GM19372 (cell line): ENCODE results near the gene CCDC121.
A peak's percentile ranks its signal among the peaks of the same experiment; 100 is the strongest.
"Not testable (repeated sequence)": the region's sequence is repeated elsewhere in the genome, so short reads cannot be mapped to it uniquely, and the experiment has no call there.

Source experiments
- ATAC-seq: cut with Tn5 transposase; IDR thresholded peaks from one replicate; pipeline ENCODE4 v1.9.1; 2021; ENCODE audit warnings: mild to moderate bottlenecking, low read depth, moderate library complexity; ENCODE audit not compliant: unreplicated experiment

Gene CCDC121

GRCh38 chr2:27638037-27638637 lies 9.3 kb upstream of the CCDC121 start:
- no peak for ATAC-seq

DNA sequence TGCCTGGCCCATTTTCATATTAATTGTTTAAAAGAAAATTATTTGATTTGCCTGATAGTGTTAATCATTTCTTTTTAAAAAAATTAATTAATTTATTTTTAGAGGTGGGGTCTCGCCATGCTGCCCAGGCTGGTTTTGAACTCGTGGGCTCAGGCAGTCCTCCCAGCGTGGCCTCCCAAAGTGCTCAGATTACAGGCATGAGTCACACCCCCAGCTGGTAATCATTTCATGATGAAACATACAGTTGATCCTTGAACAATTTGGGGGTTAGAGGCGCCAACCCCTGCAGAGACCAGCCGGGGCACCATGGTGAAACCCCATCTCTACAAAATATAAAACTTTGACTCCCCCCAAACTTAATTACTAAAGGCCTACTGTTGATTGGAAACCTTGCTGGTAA lies 8.0 kb upstream of the CCDC121 start:
- ATAC-seq, result no peak

- ATAC-seq, result no peak
These were observed 5.5 kb upstream of the CCDC121 start for GRCh38 chr2:27634291-27634690.

DNA sequence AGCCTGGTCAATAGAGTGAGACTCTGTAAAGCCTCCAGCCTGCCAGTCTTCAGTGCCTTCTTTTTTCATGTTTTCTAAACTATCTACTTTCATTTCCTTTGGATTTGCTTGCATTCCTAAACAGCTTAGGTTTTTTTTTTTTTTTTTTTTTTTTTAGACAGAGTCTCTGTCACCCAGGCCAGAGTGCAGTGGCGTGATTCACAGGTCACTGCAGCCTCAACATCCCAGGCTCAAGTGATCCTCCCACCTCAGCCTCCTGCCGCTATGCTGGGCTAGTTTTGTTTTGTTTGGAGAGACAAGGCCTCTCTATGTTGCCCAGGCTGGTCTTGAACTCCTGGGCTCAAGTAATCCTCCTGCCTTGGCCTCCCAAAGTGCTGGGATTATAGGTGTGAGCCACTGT lies 1.4 kb upstream of the CCDC121 start:
- not testable (repeated sequence) for ATAC-seq

- ATAC-seq, result peak; percentile 29
These were observed 647 bp downstream of the CCDC121 start for GRCh38 chr2:27627963-27628766.

- not testable (repeated sequence) for ATAC-seq
These were observed 1.9 kb downstream of the CCDC121 start for GRCh38 chr2:27626921-27627320.

GRCh38 chr2:27626323-27626722 lies 2.5 kb downstream of the CCDC121 start:
- ATAC-seq, result not testable (repeated sequence)

GRCh38 chr2:27624943-27625342 lies 3.9 kb downstream of the CCDC121 start:
- no peak for ATAC-seq

DNA sequence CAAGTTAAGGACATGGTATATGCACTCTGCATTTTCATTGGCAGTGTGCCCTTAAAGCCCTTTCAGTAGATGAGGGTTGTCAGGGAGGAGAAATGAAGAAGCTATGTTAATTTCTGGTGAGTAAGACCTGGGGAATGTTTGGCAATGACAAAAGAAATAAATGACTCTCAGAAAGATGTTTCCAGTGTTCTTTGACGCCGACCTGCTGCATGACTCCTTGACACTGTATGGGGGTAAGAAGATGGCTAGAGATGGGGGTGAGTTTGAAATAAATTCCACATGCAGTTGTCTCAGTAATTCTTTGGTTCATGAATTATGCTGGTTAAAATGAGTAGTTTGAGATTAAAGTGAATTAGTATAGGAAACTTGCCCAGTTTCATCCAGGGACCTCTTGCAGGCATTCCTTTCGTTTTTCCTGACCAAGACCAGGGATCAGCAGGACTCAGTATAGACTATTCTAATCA lies 5.9 kb downstream of the CCDC121 start:
- ATAC-seq, result no peak

GRCh38 chr2:27621524-27621923 lies 7.3 kb downstream of the CCDC121 start:
- no peak for ATAC-seq

- no peak for ATAC-seq
These were observed 13.5 kb downstream of the CCDC121 start for GRCh38 chr2:27615316-27615715.

DNA sequence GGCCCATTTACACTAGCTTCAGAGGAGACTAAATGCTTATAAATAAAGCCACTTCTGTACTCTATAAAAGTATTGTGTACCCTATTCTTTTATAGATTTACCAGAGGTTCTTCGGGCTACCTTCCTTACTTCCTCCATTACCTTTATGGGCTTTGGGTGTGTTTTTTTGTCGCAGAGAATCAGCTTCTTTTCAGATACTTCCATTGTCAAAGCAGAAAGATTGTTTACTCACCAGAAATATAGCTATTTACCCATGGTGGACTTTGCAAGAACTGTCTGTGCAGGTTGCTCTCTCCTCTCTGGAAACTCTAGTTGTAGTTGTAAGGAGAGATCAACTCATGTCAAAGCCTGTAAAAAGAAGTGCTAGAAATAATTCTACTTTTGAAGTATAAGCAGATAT lies 14.8 kb downstream of the CCDC121 start:
- no peak for ATAC-seq

GRCh38 chr2:27606611-27607010 lies 22.2 kb downstream of the CCDC121 start:
- no peak for ATAC-seq

DNA sequence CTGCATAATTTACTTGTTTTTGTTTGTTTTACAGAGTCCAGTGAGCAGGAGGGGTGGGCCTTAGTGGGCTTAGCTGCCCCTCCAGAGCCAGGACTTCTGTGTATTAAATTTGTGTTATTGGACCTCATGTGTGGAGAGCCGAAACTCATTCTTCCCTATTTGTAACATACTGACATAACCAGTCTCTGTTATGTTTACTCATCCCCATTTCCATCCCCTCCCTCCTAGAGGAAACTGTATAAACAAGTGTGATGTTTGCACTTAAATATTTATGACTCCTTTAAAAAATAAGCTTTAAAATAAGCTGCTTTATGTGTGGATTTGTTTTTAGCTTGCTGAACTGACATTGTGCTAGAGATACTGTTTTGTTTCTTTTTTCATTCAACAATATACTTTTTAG lies 32.2 kb downstream of the CCDC121 start:
- no peak for ATAC-seq

GRCh38 chr2:27595412-27595811 lies 33.4 kb downstream of the CCDC121 start:
- ATAC-seq, result not testable (repeated sequence)

DNA sequence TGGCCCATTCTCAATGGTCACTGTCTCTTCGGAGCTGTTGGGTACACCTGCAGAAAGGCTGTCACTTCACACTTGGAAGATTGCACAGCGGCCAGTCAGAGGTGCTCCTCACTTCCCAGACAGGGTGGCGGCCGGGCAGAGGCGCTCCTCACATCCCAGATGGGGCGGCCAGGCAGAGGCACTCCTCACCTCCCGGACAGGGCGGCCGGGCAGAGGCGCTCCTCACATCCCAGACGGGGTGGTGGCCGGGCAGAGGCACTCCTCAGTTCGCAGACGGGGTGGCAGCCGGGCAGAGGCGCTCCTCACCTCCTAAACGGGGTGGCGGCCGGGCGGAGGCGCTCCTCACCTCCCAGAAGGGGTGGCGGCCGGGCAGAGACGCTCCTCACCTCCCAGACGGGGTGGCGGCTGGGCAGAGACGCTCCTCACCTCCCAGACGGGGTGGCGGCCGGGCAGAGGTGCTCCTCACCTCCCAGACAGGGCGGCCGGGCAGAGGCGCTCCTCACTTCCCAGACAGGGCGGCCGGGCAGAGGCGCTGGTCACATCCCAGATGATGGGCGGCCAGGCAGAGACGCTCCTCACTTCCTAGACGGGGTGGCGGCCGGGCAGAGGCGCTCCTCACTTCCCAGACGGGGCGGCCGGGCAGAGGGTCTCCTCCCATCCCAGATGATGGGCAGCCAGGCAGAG lies 34.6 kb downstream of the CCDC121 start:
- ATAC-seq, result not testable (repeated sequence)

DNA sequence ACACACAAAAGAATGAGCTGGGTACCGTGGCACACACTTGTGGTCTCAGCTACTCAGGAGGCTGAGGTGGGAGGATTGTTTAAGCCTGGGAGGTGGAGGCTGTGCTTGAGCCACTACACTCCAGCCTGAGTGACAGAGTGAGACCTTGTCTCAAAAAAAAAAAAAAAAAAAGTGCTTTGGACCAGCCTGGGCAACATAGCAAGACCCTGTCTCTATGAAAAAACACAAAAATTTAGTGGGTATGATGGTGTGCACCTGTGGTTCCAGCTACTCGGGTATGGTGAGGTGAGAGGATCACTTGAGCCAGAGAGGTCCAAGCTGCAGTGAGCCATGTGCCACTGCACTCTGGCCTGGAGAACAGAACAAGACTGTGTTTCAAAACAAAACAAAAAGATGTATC lies 35.6 kb downstream of the CCDC121 start:
- ATAC-seq, result no peak

DNA sequence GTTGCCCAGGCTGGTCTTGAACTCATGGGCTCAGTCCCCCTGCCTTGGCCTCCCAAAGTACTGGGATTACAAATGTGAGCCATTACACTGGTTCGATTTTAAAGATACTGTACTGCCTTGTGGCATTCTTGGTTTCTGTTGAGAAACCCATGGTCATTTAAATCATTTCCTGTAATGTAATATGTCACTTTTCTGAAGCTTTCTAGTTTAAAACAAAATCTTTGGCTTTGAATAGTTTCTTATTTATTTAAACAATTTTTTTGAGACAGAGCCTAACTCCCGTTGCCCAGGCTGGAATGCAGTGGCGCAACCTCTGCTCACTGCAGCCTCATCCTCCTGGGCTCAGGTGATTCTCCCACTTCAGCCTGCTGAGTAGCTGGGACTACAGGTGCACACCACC lies 37.1 kb downstream of the CCDC121 start:
- no peak for ATAC-seq

DNA sequence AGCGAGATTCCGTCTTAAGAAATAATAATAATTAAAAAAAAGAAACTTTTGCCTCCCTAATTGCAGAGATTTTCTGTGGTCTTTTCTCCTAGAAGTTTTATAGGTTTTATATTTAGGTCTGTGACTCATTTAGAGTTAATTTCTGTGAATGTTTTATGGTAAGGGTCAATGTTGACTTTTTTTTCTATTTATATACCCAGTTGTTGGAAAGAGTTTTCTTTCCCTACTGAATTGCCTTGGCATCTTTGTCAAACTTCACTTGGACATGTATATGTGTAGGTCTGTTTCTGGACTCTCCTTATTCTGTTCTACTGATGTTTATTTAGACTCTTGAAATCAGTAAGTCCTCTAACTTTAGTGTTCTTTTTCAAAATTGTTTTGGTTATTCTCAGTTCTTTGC lies 40.5 kb downstream of the CCDC121 start:
- no peak for ATAC-seq

DNA sequence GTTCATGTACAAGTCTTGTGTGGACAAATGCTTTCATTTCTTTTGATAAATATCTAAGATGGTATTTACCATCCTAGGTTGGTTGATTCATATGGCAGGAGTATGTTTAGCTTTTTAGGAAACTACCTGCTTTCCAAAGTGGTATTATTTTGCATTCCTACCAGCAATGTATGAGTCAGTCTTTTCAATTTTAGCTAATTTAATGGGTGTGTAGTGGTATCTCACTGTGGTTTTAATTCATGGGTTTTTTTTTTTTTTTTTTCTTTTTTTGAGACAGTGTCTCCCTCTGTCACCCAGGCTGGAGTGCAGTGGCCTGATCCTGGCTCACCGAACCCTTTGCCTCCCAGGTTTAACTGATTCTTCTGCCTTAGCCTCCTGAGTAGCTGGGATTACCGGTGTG lies 41.8 kb downstream of the CCDC121 start:
- ATAC-seq, result no peak

- ATAC-seq, result no peak
These were observed 44.2 kb downstream of the CCDC121 start for GRCh38 chr2:27584597-27584996.
